DMS53 (cell line): ENCODE results near the gene TRAF4.
A peak's percentile ranks its signal among the peaks of the same experiment; 100 is the strongest.
"Not testable (repeated sequence)": the region's sequence is repeated elsewhere in the genome, so short reads cannot be mapped to it uniquely, and the experiment has no call there.

Experiments used
- DNase-seq: peaks from one replicate; lab custom pipeline; 2025; lab: John Stamatoyannopoulos, UW

The TRAF4 gene

GRCh38 chr17:28748852-28749515 lies 5.2 kb downstream of the TRAF4 start:
- DNase-seq: no peak

DNA sequence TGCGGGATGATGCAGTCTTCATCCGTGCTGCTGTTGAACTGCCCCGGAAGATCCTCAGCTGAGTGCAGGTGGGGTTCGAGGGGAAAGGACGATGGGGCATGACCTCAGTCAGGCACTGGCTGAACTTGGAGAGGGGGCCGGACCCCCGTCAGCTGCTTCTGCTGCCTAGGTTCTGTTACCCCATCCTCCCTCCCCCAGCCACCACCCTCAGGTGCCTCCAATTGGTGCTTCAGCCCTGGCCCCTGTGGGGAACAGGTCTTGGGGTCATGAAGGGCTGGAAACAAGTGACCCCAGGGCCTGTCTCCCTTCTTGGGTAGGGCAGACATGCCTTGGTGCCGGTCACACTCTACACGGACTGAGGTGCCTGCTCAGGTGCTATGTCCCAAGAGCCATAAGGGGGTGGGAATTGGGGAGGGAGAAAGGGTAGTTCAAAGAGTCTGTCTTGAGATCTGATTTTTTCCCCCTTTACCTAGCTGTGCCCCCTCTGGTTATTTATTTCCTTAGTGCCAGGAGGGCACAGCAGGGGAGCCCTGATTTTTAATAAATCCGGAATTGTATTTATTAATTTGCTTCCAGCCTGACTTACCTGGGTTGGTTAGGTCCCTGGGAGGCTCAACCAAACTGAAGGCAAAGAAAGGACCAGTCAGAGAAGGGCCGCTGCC lies 5.8 kb downstream of the TRAF4 start:
- DNase-seq: no peak

DNA sequence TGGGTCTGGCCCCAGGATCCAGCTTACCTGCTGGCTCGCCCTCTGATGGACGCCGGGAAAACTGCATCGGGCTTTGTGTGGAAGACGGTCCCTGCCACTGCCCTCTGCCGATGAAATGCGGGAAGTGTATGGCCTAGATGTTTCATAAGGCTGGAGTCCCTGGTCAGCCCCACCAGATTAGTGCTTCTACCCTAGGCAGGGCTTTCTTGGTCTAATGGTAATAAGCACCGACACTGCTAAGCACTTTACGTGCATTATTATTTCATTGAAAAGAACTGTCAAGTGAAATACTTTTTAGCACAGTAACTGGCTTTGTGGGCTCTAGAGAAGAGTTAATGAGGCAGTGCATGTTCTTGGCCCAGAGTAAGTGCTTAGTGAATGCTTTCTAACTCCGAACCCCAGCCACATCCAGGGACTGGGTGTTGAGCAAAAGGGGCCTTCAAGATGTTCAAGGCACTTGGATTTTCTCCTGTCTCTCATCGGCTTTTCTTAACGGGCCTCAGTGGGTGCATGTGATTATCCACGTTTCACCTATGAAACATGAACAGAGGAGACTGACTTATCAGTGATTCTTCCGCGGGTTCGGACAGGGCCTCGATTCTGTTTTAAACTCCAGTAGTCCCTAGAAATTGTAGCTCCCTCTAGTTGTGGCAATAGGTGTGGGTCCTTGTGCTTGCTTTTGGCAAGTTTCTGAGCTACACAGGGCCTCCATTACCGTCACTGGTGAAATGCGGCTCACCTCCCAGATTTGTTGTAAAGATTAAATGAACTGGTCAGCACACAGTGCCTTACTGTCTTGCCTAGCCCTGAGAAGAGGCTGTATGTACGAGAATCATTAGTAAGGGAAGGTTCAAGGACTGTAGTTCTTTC lies 6.6 kb downstream of the TRAF4 start:
- peak; percentile 94 for DNase-seq

- no peak for DNase-seq
Measured at GRCh38 chr17:28751600-28752366, 8.0 kb downstream of the TRAF4 start.

- DNase-seq: no peak
Measured at GRCh38 chr17:28755486-28755885, 11.7 kb downstream of the TRAF4 start.

- DNase-seq: no peak
Measured at GRCh38 chr17:28756049-28756804, 12.4 kb downstream of the TRAF4 start.

GRCh38 chr17:28758411-28759121 lies 14.8 kb downstream of the TRAF4 start:
- no peak for DNase-seq

GRCh38 chr17:28759256-28759865 lies 15.6 kb downstream of the TRAF4 start:
- DNase-seq: no peak

GRCh38 chr17:28760601-28761562 lies 17.1 kb downstream of the TRAF4 start:
- DNase-seq: peak; percentile 48

- DNase-seq: no peak
Measured at GRCh38 chr17:28763137-28763799, 19.5 kb downstream of the TRAF4 start.

- DNase-seq: peak; percentile 80
Measured at GRCh38 chr17:28763804-28764266, 20.0 kb downstream of the TRAF4 start.

DNA sequence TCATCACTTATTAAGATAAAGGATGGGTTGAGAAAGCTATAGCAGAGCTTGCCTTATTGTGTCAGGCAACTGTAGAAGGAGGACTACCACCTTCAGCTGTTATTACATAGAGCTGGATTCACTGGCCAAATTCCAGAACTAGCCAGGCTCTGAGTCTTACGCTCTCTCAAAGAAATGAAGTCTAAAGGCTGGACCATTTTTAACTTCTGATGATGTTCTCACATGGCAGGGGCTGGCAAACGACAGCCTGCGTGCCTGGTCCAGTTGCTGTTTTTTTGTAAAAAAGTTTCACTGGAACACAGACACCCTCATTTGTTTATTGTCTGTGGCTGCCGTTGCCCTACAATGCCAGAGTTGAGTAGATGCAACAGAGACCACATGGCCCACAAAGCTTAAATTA lies 21.2 kb downstream of the TRAF4 start:
- no peak for DNase-seq

DNA sequence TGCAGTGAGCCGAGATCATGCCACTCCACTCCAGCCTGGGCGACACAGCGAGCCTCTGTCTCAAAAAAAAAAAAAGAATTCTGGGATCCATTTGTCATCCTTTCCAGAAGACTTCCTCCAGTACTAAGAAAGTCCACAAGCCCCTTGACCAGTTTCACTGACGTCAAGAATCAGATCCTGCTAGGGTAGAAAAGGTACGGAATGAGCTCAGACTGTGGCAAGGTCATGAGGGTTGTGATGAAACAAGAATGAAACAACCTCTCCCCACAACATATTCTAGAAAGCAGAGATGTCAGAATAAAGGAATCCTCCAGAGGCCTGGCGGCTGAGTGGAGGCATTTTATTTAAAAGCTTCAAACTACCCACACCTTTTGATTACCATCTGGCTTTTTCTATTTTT lies 29.9 kb downstream of the TRAF4 start:
- no peak for DNase-seq

- no peak for DNase-seq
Measured at GRCh38 chr17:28774206-28774605, 30.4 kb downstream of the TRAF4 start.

DNA sequence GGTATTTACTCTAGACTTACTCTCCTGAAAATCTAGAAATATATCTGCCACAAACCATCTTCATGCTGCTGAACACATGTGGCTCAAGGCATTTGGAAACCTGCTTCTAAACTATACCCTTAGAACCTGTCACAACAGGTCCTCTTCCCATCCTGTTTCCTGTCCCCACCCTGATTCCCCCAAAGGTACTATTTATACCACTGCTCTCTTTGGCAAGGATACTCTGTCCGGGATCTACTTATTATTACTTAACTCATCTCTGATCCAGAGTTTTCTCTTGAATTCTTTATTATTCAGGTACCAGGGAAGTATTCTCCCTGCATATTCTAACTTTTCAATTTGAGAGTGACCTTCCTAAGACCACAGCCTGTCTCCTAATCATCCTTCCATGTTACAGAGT lies 33.4 kb downstream of the TRAF4 start:
- DNase-seq: no peak

DNA sequence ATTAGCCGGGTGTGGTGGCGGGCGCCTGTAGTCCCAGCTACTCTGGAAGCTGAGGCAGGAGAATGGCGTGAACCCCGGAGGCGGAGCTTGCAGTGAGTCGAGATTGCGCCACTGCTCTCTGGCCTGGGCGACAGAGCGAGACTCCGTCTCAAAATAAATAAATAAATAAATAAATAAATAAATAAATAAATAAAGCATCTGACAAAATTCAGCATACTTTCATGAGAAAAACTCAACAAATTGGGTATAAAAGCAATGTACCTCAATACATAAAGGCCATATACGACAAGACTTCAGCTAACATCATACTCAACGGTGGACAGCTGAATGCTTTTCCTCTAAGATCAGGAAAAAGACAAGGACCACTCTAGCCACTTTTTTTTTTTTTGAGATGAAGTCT lies 35.8 kb downstream of the TRAF4 start:
- DNase-seq: not testable (repeated sequence)

DNA sequence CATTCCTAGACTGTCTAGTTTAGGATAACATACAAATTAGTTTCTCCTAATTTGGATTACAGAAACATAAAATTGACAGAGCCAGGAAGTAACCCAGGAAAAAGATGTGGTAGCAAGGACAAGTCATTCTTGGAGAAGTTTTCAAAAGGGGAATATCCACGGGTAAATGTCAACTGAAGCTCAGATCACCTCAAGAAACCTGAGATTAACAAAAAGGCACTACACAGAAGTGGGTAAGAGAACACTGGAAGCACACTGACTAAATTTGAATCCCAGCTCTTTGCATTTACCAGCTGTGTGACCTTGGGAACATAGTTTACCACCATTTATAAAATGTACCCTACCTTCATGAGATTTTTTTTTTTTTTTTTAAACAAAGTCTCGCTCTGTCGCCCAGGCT lies 39.4 kb downstream of the TRAF4 start:
- DNase-seq: no peak

DNA sequence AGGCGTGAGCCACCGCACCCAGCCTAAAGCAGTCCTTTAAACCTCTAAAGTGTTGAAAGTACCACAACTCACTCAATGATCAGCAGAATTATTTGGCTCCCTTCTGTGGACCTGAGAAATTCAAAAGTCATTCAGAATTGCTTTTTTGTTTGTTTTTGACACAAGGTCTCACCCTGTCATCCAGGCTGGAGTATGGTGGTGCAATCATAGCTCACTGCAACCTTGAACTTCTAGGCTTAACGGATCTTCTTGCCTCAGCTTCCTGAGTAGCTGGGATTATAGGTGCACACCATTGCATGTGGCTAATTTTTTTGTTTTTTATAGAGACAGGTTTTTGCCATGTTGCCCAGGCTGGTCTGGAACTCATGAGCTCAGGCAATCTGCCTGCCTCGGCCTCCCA lies 44.3 kb downstream of the TRAF4 start:
- no peak for DNase-seq
